Activated naive CD4-positive, alpha-beta T cell treated with anti-CD3 and anti-CD28 coated beads, Interleukin-2, amount 50 U/mL, for 16 hours (primary cell): Measurements from ENCODE around the gene KRTAP1-1.
"Not testable (repeated sequence)": the region's sequence is repeated elsewhere in the genome, so short reads cannot be mapped to it uniquely, and the experiment has no call there.

Experiments
- DNase-seq: peaks from one replicate; pipeline ENCODE4 v3.0.0-alpha.2; 2020

KRTAP1-1 gene

DNA sequence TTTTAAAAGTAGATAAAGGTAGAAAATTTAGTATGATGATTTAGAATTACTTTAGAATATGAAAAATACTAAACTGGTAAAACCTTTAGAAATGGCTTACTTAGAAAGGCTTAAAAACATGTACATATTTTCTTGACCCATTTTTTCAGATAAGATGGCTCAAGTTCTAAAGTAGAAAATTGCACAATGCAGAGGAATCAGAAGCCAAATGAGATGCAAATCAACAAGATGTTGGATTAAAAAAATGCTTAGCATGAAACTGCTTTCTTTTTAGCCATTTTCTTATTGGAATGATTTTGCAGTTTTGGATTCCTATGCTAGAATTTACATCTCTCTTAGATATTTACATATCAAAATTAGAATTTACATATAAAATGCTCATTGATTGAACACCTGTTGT is 30.8 kb downstream of the KRTAP1-1 start:
- no peak for DNase-seq

DNA sequence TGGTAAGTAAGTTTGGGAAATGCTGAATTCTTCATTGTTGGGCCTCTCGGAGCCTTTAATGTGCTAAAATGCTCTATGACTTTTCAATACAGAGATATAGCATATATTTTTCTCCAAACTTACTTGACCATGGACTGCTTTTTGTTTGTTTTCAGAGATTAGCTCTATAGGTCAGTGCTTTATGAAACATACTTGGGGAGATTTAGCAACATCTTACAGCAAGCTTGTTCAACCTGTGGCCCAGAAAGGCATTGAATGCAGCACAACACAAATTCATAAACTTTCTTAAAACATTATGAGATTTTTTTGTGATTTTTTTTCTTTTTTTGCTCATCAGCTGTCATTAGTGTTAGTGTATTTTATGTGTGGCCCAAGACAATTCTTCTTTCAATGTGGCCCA is 31.3 kb downstream of the KRTAP1-1 start:
- no peak for DNase-seq

DNA sequence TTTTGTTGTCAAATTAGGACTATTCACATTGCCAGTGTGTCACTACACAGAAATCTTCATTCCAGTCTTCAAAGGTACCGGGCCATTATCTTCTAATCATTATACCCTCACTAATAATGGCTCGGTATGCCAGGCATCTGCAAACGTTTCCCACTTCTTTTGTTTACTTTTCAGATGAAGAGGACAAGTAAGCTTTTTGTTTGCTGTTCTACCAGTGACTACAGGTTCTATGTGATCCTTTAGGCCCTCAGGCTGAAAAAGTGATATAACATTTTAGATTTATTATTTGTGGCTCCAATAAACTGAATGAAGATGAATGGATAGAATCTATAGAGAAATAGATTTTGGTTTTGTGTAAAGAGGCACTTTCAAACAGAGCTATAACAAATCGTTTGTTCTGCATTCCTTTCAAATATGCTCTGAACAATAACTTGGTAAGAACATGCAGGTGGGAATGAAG is 31.9 kb downstream of the KRTAP1-1 start:
- DNase-seq = no peak

DNA sequence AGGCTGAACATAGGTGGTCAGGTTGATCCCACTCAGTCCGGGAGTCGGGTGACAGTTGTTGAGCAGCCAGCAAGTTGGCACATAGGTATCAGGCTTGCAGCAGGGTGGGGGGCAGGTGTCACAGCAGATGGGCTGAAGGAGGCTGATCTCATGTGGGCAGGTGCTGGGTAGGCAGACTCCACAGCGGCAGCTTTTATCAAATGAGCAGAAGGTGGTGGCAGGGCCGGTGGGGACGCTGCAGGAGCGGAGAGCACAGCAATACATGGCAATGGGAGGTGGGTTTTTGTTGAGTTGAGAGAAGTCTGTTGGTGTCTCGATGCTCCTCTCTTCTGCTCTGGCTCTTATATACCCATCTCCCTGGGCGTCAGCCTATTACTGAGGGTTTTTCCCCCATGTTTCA is 32.4 kb downstream of the KRTAP1-1 start, which contains the start of gene KRTAP3-1:
Gene KRTAP3-1, minus strand, starts transcription at position 318 of the 400 bp plus-strand sequence. Its CDS starts 54 bp downstream, at position 264.
- no peak for DNase-seq

DNA sequence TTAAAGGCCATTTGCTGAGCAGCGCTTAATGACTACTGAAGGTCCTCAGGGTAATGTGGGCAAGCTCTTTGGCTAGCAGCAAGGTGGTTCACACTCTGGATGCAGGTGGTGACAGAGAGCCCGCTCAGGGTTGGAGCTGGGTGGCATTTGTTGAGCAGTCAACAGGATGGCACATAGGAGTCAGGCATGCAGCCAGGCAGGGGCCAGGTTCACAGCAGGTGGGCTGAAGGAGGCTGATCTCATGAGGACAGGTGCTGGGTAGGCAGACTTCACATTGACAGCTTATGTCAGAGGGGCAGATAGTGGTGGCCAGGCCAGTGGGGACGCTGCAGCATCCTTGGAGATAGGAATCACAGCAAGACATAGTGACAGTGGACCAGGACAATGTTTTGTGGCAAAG is 36.9 kb downstream of the KRTAP1-1 start:
- DNase-seq = no peak

DNA sequence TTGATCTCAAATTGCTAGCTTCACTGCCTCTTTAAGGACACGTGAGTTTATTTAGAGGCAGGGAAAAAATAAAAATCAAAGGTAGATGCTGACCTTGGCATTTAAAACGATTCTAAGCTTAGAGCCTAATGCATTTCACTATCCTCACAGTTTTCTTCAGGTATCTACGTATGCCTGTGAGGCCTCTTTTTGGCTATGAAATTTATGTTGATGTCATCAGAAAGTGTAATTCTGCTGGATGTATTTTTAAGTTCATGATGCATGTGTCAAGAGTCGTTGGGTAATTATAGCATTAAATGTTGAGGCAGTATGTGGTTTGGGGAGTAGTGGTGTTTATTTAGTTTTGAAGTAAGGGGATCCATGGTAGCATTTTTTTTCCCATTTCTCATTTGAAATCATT is 37.3 kb downstream of the KRTAP1-1 start:
- no peak for DNase-seq

DNA sequence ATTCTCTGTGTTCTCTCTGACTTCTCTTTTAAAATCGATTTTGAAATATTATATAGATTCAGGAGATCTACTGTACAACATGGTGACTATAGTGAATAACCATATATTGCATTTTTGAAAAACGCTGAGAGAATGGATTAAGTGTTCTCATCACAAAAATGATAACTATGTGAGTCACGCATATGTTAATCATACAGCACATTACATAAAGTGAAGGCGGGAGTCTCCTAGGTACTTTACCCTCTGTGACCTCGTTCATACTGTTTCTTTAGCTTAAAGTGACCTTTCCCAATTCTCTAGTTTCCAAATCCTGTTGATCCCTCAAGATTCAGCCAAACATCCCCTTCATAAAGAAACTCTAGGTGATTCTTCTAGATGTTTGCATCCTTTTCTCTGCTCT is 38.4 kb downstream of the KRTAP1-1 start:
- no peak for DNase-seq

DNA sequence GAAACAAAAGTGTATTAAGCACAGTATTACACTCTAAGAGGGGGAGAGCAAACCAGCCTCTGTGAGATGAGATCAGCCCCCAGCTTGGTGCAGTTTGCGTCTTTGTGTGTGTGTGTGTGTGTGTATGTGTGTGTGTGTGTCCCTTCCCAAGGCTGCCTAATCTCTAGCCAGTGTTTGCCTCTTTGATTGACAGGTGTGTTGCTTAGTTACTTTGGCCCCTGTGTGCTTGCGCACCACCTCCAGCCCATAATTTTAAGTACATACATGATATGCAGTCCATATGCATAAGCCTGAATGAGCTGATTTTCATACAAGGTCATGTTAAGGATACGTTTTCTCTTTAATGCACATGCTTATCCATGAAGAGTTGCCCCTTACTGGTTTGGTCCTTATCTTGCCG is 39.5 kb downstream of the KRTAP1-1 start:
- no peak for DNase-seq

DNA sequence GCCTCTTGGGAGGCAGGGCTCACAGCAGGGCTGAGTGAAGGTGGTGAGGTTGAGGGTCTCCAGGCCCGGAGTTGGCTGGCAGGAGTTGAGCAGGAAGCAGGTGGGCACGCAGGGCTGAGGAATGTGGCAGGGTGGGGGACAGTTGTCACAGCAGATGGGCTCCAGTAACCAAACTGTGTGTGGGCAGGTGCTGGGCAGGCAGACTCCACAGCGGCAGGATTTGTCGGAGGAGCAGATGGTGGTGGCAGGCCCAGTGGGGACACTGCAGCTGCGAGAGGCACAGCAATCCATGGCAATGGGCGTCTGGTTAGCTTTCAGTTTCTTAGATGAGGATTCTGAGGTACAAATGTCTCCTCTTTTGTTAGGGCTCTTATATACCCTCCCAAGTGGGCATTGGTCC is 41.7 kb downstream of the KRTAP1-1 start, which contains the start of gene KRTAP3-2:
Gene KRTAP3-2, minus strand, starts transcription at position 344 of the 400 bp plus-strand sequence. Its CDS starts 53 bp downstream, at position 291.
- not testable (repeated sequence) for DNase-seq

GRCh38 chr17:40997361-40997760 is 43.9 kb downstream of the KRTAP1-1 start:
- DNase-seq = no peak

- DNase-seq = no peak
Measured at GRCh38 chr17:40996829-40997228, 44.4 kb downstream of the KRTAP1-1 start.

DNA sequence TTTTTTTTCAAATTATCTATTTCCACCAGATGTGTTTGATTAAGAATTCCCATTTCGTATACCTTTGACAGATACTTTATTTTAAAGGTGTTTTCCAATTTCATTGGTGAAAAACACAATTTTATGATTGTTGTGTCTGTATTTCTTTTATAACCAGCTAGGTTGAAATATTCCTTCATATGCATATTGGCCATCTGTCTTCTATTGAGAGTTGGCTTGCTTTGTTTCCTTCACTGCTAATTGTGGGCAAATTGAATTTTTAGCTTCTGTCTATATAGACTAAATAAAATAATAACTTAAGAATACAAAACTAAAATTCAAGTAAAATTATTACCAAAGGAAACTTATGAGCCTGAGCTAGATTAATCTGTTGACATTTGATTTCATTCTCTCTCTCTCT is 46.1 kb downstream of the KRTAP1-1 start:
- DNase-seq = no peak

DNA sequence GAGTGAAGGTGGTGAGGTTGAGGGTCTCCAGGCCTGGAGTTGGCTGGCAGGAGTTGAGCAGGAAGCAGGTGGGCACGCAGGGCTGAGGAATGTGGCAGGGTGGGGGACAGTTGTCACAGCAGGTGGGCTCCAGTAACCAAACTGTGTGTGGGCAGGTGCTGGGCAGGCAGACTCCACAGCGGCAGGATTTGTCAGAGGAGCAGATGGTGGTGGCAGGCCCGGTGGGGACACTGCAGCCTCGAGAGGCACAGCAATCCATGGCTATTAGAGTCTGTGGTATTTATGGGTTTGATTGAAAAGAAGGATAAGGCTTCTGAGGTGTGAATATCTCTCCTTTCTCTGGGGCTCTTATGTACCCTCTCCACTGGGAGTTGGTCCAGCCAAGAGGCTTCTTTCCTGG is 47.4 kb downstream of the KRTAP1-1 start, which contains the start of gene KRTAP3-3:
Gene KRTAP3-3, minus strand, starts transcription at position 326 of the 400 bp plus-strand sequence. Its CDS starts 67 bp downstream, at position 259.
- DNase-seq = no peak

GRCh38 chr17:40993084-40993483 is 48.2 kb downstream of the KRTAP1-1 start:
- DNase-seq = no peak

GRCh38 chr17:40992666-40993065 is 48.6 kb downstream of the KRTAP1-1 start:
- DNase-seq = no peak
